IMR-90 (cell line): ENCODE results near the gene DCAKD. TPM values are rescaled to one million over a fixed set of nuclear protein-coding genes. Genes with fewer than 3 reads are reported as not detected.

Experiments used
- ATAC-seq: fragments of 200-7000 bp; cut with Tn5 transposase; 2 replicates; pipeline ENCODE4 v1.9.1; 2020; ENCODE audit warnings: low read depth, mild to moderate bottlenecking, moderate library complexity
- BruUV-seq: library from RNA; stranded (reverse); fragments of 400-500 nt; replicated peaks from 2 replicates; lab custom pipeline; 2021; lab: Mats Ljungman, UMichigan
- CTCF ChIA-PET: fragments of 300-600 bp; formaldehyde crosslinking; extraction: SDS; loops from one replicate; lab custom pipeline; 2021; ENCODE audit warnings: antibody characterized with exemption; lab: Yijun Ruan, JAX
- POLR2A ChIA-PET: fragments of 300-600 bp; sonication (Branson Sonifier 250); formaldehyde crosslinking; loops from one replicate; lab custom pipeline; 2022; ENCODE audit warnings: antibody characterized with exemption; ENCODE audit not compliant: unreplicated experiment; lab: Charles Lee
- DNase-seq: peaks from one replicate; pipeline ENCODE4 v3.0.0; 2013
- H2AFZ ChIP-seq: replicated peaks from 2 replicates; pipeline ENCODE3; 2013; ENCODE audit warnings: low read length, mild to moderate bottlenecking; ENCODE audit not compliant: poor library complexity
- H2AK5ac ChIP-seq: 2 replicates; pipeline ENCODE4 v1.6.1; 2013; ENCODE audit warnings: low read depth, low read length, inconsistent platforms
- H2AK9ac ChIP-seq: replicated peaks from 2 replicates; pipeline ENCODE3; 2013; ENCODE audit warnings: mild to moderate bottlenecking, low read depth, low read length, moderate library complexity; ENCODE audit not compliant: poor library complexity
- H2BK120ac ChIP-seq: 2 replicates; pipeline ENCODE4 v1.6.1; 2013; ENCODE audit warnings: low read depth, low read length, inconsistent platforms
- H2BK15ac ChIP-seq: 3 replicates; pipeline ENCODE4 v1.6.1; 2013; ENCODE audit warnings: low read depth, low read length, inconsistent platforms
- H2BK20ac ChIP-seq: 2 replicates; pipeline ENCODE4 v1.6.1; 2013; ENCODE audit warnings: low read depth, mild to moderate bottlenecking, inconsistent platforms, low read length, moderate library complexity
- H2BK5ac ChIP-seq: 2 replicates; pipeline ENCODE4 v1.6.1; 2013; ENCODE audit warnings: mild to moderate bottlenecking, low read depth, low read length, inconsistent platforms; ENCODE audit not compliant: poor library complexity, severe bottlenecking
- H3K14ac ChIP-seq: replicated peaks from 2 replicates; pipeline ENCODE4 v1.6.1; 2013; ENCODE audit warnings: low read depth, low read length, inconsistent platforms
- H3K18ac ChIP-seq: 2 replicates; pipeline ENCODE4 v1.6.1; 2013; ENCODE audit warnings: low read depth, low read length, control low read depth
- H3K23ac ChIP-seq: 2 replicates; pipeline ENCODE4 v1.6.1; 2013; ENCODE audit warnings: low read depth, low read length, inconsistent platforms
- H3K27ac ChIP-seq: 2 replicates; pipeline ENCODE4 v1.5.1; 2013; ENCODE audit warnings: mild to moderate bottlenecking, control low read depth, low read length; ENCODE audit not compliant: insufficient read depth
- H3K27me3 ChIP-seq: 2 replicates; pipeline ENCODE4 v1.6.1; 2013; ENCODE audit warnings: low read length; ENCODE audit not compliant: control insufficient read depth, insufficient read depth
- H3K36me3 ChIP-seq: 2 replicates; pipeline ENCODE4 v1.6.1; 2013; ENCODE audit warnings: low read length, mixed read lengths; ENCODE audit not compliant: control insufficient read depth, insufficient read depth
- H3K4ac ChIP-seq: 2 replicates; pipeline ENCODE4 v1.6.1; 2013; ENCODE audit warnings: low read depth, low read length, inconsistent platforms
- H3K4me1 ChIP-seq: 2 replicates; pipeline ENCODE4 v1.6.1; 2013; ENCODE audit warnings: low read length, mixed read lengths; ENCODE audit not compliant: control insufficient read depth, insufficient read depth
- H3K4me2 ChIP-seq: 2 replicates; pipeline ENCODE4 v1.6.1; 2013; ENCODE audit warnings: low read depth, mild to moderate bottlenecking, control low read depth, low read length, moderate library complexity
- H3K4me3 ChIP-seq: 2 replicates; pipeline ENCODE4 v1.5.1; 2013; ENCODE audit warnings: low read depth, mild to moderate bottlenecking, control low read depth, low read length, moderate library complexity; ENCODE audit not compliant: insufficient read depth
- H3K56ac ChIP-seq: 2 replicates; pipeline ENCODE4 v1.6.1; 2013; ENCODE audit warnings: low read length, inconsistent platforms; ENCODE audit not compliant: insufficient read depth; ENCODE audit errors: extremely low read depth
- H3K79me1 ChIP-seq, 2 experiments: 2 replicates each; pipeline ENCODE4 v1.6.1; 2013; ENCODE audit warnings: low read length in 2 of 2, inconsistent platforms in 1 of 2, low read depth in 1 of 2
- H3K9ac ChIP-seq: 2 replicates; pipeline ENCODE4 v1.6.1; 2013; ENCODE audit warnings: low read depth, low read length, control low read depth
- H3K9me1 ChIP-seq: 2 replicates; pipeline ENCODE4 v1.6.1; 2013; ENCODE audit warnings: low read length, inconsistent platforms; ENCODE audit not compliant: insufficient read depth
- H3K9me3 ChIP-seq: 2 replicates; pipeline ENCODE4 v1.6.1; 2013; ENCODE audit warnings: low read length; ENCODE audit not compliant: control insufficient read depth, insufficient read depth
- H4K20me1 ChIP-seq: 2 replicates; pipeline ENCODE4 v1.6.1; 2013; ENCODE audit warnings: low read length, inconsistent platforms; ENCODE audit not compliant: insufficient read depth
- H4K5ac ChIP-seq: 2 replicates; pipeline ENCODE4 v1.6.1; 2013; ENCODE audit warnings: mild to moderate bottlenecking, low read depth, low read length, control low read depth
- H4K8ac ChIP-seq, 2 experiments: 2 replicates each; pipeline ENCODE4 v1.6.1; 2013; ENCODE audit warnings: low read depth in 2 of 2, low read length in 2 of 2, control low read depth in 1 of 2, inconsistent platforms in 1 of 2
- H4K91ac ChIP-seq: 2 replicates; pipeline ENCODE4 v1.6.1; 2013; ENCODE audit warnings: low read depth, low read length, inconsistent platforms; ENCODE audit not compliant: insufficient read depth
- BHLHE40 ChIP-seq: fragments of 150-350 bp; IDR thresholded peaks from 2 replicates; pipeline ENCODE4 v1.6.1; 2016; ENCODE audit warnings: mild to moderate bottlenecking, low read depth, low read length
- CEBPB ChIP-seq: IDR thresholded peaks from 2 replicates; pipeline ENCODE4 v1.6.1; 2012; ENCODE audit warnings: low read depth, low read length, improper control_type of control experiment
- CHD1 ChIP-seq: IDR thresholded peaks from 2 replicates; pipeline ENCODE4 v1.6.1; 2012; ENCODE audit warnings: low read depth, low read length, improper control_type of control experiment
- CTCF ChIP-seq: conservative IDR thresholded peaks from 2 replicates; pipeline ENCODE4 v1.5.1; 2012; ENCODE audit warnings: mild to moderate bottlenecking, low read depth, low read length, improper control_type of control experiment
- FOS ChIP-seq: fragments of 150-350 bp; IDR thresholded peaks from 2 replicates; pipeline ENCODE4 v1.6.1; 2016; ENCODE audit warnings: low read depth, low read length
- MAFK ChIP-seq: IDR thresholded peaks from 2 replicates; pipeline ENCODE4 v1.6.1; 2012; ENCODE audit warnings: low read depth, low read length, improper control_type of control experiment
- MAZ ChIP-seq: IDR thresholded peaks from 2 replicates; pipeline ENCODE4 v1.6.1; 2012; ENCODE audit warnings: low read depth, mild to moderate bottlenecking, low read length, improper control_type of control experiment, moderate library complexity, borderline replicate concordance
- MXI1 ChIP-seq: IDR thresholded peaks from 2 replicates; pipeline ENCODE4 v1.6.1; 2012; ENCODE audit warnings: low read depth, mild to moderate bottlenecking, low read length, moderate library complexity, borderline replicate concordance
- NFE2L2 ChIP-seq: fragments of 150-350 bp; IDR thresholded peaks from 2 replicates; pipeline ENCODE4 v1.6.1; 2016; ENCODE audit warnings: low read depth, mild to moderate bottlenecking, low read length
- POLR2A ChIP-seq: IDR thresholded peaks from 2 replicates; pipeline ENCODE4 v1.6.1; 2012; ENCODE audit warnings: mild to moderate bottlenecking, low read depth, low read length
- RAD21 ChIP-seq: IDR thresholded peaks from 2 replicates; pipeline ENCODE4 v1.6.1; 2012; ENCODE audit warnings: low read length, improper control_type of control experiment
- RCOR1 ChIP-seq: IDR thresholded peaks from 2 replicates; pipeline ENCODE4 v1.6.1; 2012; ENCODE audit warnings: mild to moderate bottlenecking, low read length, improper control_type of control experiment; ENCODE audit not compliant: insufficient replicate concordance
- RFX5 ChIP-seq: IDR thresholded peaks from 2 replicates; pipeline ENCODE4 v1.8.0; 2012; ENCODE audit warnings: low read depth, mild to moderate bottlenecking, low read length, moderate library complexity
- SMC3 ChIP-seq: fragments of 150-350 bp; IDR thresholded peaks from 2 replicates; pipeline ENCODE4 v1.6.1; 2016; ENCODE audit warnings: low read depth, mild to moderate bottlenecking, antibody characterized with exemption, low read length, moderate library complexity
- USF2 ChIP-seq: fragments of 150-350 bp; IDR thresholded peaks from 2 replicates; pipeline ENCODE4 v1.6.1; 2017; ENCODE audit warnings: mild to moderate bottlenecking, antibody characterized with exemption, low read length, low read depth
- WGBS, 2 experiments: methylation state at CpG; one replicate each; pipeline versions ENCODE4 v1.1.5 to v1.1.7; 2013; ENCODE audit warnings: missing lambda C conversion rate in 2 of 2; ENCODE audit not compliant: insufficient read length in 1 of 2; ENCODE audit errors: extremely low coverage in 2 of 2; 5-methylcytosine and 5-hydroxymethylcytosine counted together
- dilution Hi-C: fragments of 300-500 bp; cut with HindIII; formaldehyde crosslinking; loops from one replicate; pipeline ENCODE4 v1.14.3; 2018; ENCODE audit warnings: low sequenced_read_pairs; ENCODE audit not compliant: unreplicated experiment
- in situ Hi-C: fragments of 300-500 bp; cut with MboI; formaldehyde crosslinking; loops from 3 replicates; pipeline ENCODE4 v1.14.3; 2019; ENCODE audit warnings: low sequenced_read_pairs, inconsistent platforms, mixed read lengths
- intact Hi-C: fragments of 100-400 bp; cut with micrococcal nuclease; formaldehyde crosslinking; loops from 2 replicates; pipeline ENCODE4 v1.10.0; 2022
- polyA plus RNA-seq, 3 experiments: library from polyadenylated mRNA; depleted of rRNA; stranded (reverse); fragments of >200 nt; gene quantifications; 2 replicates each; pipeline ENCODE4 v1.2.3, GENCODE V29; 2012; ENCODE audit warnings: low replicate concordance in 1 of 3
- total RNA-seq: library from RNA; depleted of rRNA; stranded (reverse); fragments of >200 nt; gene quantifications from 2 replicates; pipeline ENCODE4 v1.2.3, GENCODE V29; 2012
- TF ChIP-seq, protein P1 (sequence below): fragments of 150-350 bp; IDR thresholded peaks from 2 replicates; pipeline ENCODE4 v1.6.1; 2016; ENCODE audit warnings: low read depth, mild to moderate bottlenecking, low read length, moderate library complexity, borderline replicate concordance

The DCAKD gene
- total and polyA plus RNA-seq, 2 of the 4 experiments (the other 2 are of a cell fraction): 31.3 to 47.9 TPM

GRCh38 chr17:44999433-44999832 lies 52.0 kb downstream of the DCAKD start:
- no peak overlapping the region for H3K4ac ChIP-seq
- no TSS peak for BruUV-seq
- DNase-seq (no peak), ATAC-seq (no peak)
- no peaks in the 10 kb centered on the region; the same call in 1 of the 2 replicates for H3K4me1 ChIP-seq
- no peaks in the 10 kb centered on the region for H3K79me1 ChIP-seq
- intact Hi-C loops (no loop called here), in situ Hi-C loops (no loop called here), dilution Hi-C loops (no loop called here)
- CTCF ChIA-PET: interaction anchor here (0.5 kb wide), 1 partner anchor 66 kb away, joined by 4 read pairs; no protein-coding TSS in a partner anchor
- H4K8ac ChIP-seq: no peak overlapping the region
- H2BK5ac ChIP-seq: no peak overlapping the region
- no peak overlapping the region for H3K56ac ChIP-seq
- no peak overlapping the region for H4K91ac ChIP-seq
- H3K4me2 ChIP-seq: no peak overlapping the region
- POLR2A ChIA-PET: no interaction called here
- H3K9me3 ChIP-seq: peaks cover 4% of the 10 kb centered on the region; the same call in 1 of the 2 replicates
- no peak overlapping the region for H3K9ac ChIP-seq
- H3K14ac ChIP-seq: no peak overlapping the region
- H3K36me3 ChIP-seq: no peaks in the 10 kb centered on the region
- no peak overlapping the region for H2BK120ac ChIP-seq
- H4K20me1 ChIP-seq: no peaks in the 10 kb centered on the region
- no peaks in the 10 kb centered on the region for H3K9me1 ChIP-seq
- H2AK5ac ChIP-seq: no peak overlapping the region
- no peak overlapping the region for H2AK9ac ChIP-seq
- H4K5ac ChIP-seq: no peak overlapping the region
- H3K23ac ChIP-seq: no peak overlapping the region
- H3K27ac ChIP-seq: no peak overlapping the region
- no CpG with 5 or more reads among the region's 3 CpGs for WGBS, 2 experiments
- no peak overlapping the region for H3K18ac ChIP-seq
- TF ChIP-seq MAZ (no peak), POLR2A (no peak), CTCF (no peak), RAD21 (no peak), RFX5 (no peak), RCOR1 (no peak), BHLHE40 (no peak), SMC3 (no peak), CHD1 (no peak), USF2 (no peak), MXI1 (no peak), FOS (no peak), MAFK (no peak), NFE2L2 (no peak), CEBPB (no peak)
- TF ChIP-seq, protein P1, sequence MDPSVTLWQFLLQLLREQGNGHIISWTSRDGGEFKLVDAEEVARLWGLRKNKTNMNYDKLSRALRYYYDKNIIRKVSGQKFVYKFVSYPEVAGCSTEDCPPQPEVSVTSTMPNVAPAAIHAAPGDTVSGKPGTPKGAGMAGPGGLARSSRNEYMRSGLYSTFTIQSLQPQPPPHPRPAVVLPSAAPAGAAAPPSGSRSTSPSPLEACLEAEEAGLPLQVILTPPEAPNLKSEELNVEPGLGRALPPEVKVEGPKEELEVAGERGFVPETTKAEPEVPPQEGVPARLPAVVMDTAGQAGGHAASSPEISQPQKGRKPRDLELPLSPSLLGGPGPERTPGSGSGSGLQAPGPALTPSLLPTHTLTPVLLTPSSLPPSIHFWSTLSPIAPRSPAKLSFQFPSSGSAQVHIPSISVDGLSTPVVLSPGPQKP: no peak
- H3K4me3 ChIP-seq: no peak overlapping the region
- H3K27me3 ChIP-seq: peaks cover 33% of the 10 kb centered on the region
- no peak overlapping the region for H2BK15ac ChIP-seq
- H2AFZ ChIP-seq: no peak overlapping the region
- H2BK20ac ChIP-seq: no peak overlapping the region
